Measurements from ENCODE around the gene P4HB. TPM values are rescaled to one million over a fixed set of nuclear protein-coding genes. Genes with fewer than 3 reads are reported as not detected.
"Not testable (repeated sequence)": the region's sequence is repeated elsewhere in the genome, so short reads cannot be mapped to it uniquely, and the experiment has no call there.

The P4HB gene
- polyA plus RNA-seq, 1 of the 3 experiments (the other 2 are of a cell fraction) = 165 TPM

DNA sequence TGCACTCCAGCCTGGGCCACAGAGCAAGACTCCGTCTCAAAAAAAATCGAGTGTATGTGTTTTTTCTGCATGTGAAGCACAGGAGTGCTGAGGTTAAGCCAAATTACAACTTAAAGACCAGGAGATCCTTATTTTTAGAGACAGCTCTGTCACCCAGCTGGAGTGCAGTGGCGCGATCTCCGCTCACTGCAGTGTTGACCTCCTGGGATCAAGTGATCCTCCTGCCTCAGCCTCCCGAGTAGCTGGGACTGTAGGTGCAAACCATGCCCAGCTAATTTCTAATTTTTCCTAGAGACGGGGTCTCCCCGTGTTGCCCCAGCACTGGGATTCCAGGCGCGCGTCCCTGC is 18.0 kb downstream of the P4HB start (continued):
- TF ChIP-seq, protein P1, sequence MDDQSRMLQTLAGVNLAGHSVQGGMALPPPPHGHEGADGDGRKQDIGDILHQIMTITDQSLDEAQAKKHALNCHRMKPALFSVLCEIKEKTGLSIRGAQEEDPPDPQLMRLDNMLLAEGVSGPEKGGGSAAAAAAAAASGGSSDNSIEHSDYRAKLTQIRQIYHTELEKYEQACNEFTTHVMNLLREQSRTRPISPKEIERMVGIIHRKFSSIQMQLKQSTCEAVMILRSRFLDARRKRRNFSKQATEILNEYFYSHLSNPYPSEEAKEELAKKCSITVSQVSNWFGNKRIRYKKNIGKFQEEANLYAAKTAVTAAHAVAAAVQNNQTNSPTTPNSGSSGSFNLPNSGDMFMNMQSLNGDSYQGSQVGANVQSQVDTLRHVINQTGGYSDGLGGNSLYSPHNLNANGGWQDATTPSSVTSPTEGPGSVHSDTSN (IDR thresholded peaks at IDR 0.05) = no peak

DNA sequence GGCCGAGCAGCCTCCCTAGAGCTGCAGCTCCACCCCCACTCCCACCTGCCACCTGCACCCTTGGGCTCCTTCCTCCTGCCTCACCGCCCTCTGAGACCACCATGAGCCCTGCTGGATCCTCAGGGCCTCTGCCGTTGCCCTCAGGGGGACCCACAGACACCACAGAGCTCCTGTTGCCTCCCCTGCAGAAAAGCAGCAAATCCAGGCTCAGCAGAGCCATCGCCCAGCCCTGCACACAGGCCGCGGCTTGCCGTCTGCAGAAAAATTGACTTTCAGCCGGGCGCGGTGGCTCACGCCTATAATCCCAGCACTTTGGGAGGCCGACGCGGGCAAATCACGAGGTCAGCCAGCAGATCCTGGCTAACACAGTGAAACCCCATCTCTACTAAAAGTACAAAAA is 18.5 kb downstream of the P4HB start:
- Histone ChIP-seq H3K79me2 (ENCODE audit: insufficient read depth) (no peaks in the 10 kb centered on the region; the same call in 1 of the 2 replicates), H3K36me3 (replicated peaks in 1 of 2; ENCODE audit: control insufficient read depth in 1 of 2, insufficient read depth in 2 of 2, low read length in 1 of 2) (peaks cover 27 to 43% of the 10 kb centered on the region in 2 experiments), H3K9ac (no peak overlapping the region), H3F3A (replicated peaks; ENCODE audit: insufficient read depth) (peaks cover 34% of the 10 kb centered on the region), H3K4me3 (ENCODE audit: low read depth in 2 of 2, low read length in 1 of 2) (no peak overlapping the region), H3K4me1 (ENCODE audit: control insufficient read depth in 1 of 2, insufficient read depth in 2 of 2, low read depth in 1 of 2, low read length in 1 of 2) (no peaks in the 10 kb centered on the region), H3K27ac (ENCODE audit: low read depth in 2 of 2, low read length in 1 of 2) (no peak overlapping the region), H3K9me2 (no peaks in the 10 kb centered on the region), H4K20me1 (ENCODE audit: insufficient read depth) (no peaks in the 10 kb centered on the region; the same call in 1 of the 2 replicates), H2AFZ (ENCODE audit: low read depth) (no peak overlapping the region), H3K27me3 (ENCODE audit: insufficient read depth) (no peaks in the 10 kb centered on the region), H3K9me3 (no peaks in the 10 kb centered on the region), H3K4me2 (no peak overlapping the region)
- POLR2A ChIA-PET = interaction anchor here (1.1 to 1.2 kb wide), 2 partner anchors 9 to 22 kb away, joined by 3 to 6 read pairs; partner anchors contain the start of gene MCRIP1
- DNase-seq = no peak
- CTCF ChIA-PET = interaction anchor here (0.6 to 2.6 kb wide), 6 partner anchors 8 to 385 kb away, joined by 3 to 11 read pairs (median 4); partner anchors contain the start of gene MCRIP1
- WGBS (ENCODE audit: low lambda C conversion rate) = 92% methylated on average over 15 of the region's 15 CpGs
- peak; percentile 22; the same call in 1 of the 2 replicates for TF ChIP-seq POLR2AphosphoS5 (IDR thresholded peaks at IDR 0.05; ENCODE audit: low read depth, low read length)
- TF ChIP-seq, protein P2, sequence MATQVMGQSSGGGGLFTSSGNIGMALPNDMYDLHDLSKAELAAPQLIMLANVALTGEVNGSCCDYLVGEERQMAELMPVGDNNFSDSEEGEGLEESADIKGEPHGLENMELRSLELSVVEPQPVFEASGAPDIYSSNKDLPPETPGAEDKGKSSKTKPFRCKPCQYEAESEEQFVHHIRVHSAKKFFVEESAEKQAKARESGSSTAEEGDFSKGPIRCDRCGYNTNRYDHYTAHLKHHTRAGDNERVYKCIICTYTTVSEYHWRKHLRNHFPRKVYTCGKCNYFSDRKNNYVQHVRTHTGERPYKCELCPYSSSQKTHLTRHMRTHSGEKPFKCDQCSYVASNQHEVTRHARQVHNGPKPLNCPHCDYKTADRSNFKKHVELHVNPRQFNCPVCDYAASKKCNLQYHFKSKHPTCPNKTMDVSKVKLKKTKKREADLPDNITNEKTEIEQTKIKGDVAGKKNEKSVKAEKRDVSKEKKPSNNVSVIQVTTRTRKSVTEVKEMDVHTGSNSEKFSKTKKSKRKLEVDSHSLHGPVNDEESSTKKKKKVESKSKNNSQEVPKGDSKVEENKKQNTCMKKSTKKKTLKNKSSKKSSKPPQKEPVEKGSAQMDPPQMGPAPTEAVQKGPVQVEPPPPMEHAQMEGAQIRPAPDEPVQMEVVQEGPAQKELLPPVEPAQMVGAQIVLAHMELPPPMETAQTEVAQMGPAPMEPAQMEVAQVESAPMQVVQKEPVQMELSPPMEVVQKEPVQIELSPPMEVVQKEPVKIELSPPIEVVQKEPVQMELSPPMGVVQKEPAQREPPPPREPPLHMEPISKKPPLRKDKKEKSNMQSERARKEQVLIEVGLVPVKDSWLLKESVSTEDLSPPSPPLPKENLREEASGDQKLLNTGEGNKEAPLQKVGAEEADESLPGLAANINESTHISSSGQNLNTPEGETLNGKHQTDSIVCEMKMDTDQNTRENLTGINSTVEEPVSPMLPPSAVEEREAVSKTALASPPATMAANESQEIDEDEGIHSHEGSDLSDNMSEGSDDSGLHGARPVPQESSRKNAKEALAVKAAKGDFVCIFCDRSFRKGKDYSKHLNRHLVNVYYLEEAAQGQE (IDR thresholded peaks at IDR 0.05; ENCODE audit: low read depth, low read length) = no peak

DNA sequence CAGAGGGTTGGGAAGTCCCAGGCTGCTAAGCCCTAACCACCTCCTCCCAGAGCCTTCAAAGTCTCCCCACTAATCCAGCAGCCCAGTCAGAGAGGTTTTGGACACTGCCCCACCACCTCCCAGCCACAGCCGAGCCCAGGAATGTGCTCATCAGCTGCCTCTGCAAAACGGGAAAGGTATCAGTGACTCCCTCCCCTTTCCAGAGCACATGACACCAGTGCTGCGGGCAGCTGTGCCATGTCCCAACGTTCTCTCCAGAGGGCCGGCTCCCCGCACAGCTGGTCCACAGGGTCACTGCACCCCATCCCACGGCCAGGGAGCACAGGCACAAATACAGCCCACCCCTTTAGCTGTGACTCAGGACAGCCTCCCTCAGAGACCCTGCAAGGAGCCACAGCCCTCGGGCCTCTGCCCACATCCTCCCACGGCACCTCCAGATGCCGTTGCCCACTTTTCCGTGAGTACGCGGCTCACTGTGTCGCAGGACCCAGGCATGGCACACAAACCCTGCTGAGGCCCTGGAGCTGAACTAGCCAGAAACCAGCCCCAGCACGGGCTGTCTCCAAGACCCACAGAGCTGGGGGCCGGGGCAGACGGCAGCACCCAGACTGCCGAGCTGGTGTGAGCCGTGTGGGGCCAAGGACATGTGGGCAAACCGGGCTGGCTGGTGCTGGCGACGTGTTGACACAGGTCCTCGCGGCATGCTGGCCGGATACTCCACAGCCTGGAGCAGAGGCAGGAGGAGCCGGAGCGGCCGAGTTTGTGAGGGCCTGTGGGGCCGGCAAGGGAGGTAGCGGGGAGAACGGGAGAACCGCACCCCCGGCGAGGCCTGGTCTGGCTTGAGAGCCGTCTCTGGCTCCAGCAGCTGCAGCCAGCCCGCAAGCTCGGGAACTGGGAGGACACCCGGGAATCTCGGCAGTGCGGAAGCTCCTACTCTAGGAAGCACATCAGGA is 19.2 kb downstream of the P4HB start:
- WGBS (ENCODE audit: low lambda C conversion rate) = 87% methylated on average over 38 of the region's 40 CpGs
- TF ChIP-seq TEAD4 (IDR thresholded peaks at IDR 0.05; ENCODE audit: borderline replicate concordance, insufficient read depth) = no peak
- TF ChIP-seq TAF1 (IDR thresholded peaks at IDR 0.05; ENCODE audit: borderline replicate concordance, low read depth, low read length) = no peak
- no peak for TF ChIP-seq SIN3A (IDR thresholded peaks at IDR 0.05; ENCODE audit: borderline replicate concordance, low read depth, low read length)
- no peak for TF ChIP-seq YY1 (IDR thresholded peaks at IDR 0.05; ENCODE audit: low read depth)
- no peak for TF ChIP-seq POLR2AphosphoS5 (IDR thresholded peaks at IDR 0.05; ENCODE audit: low read depth, low read length)
- TF ChIP-seq FOXJ3 (CRISPR knock-in tag; IDR thresholded peaks at IDR 0.05) = no peak
- no peak for TF ChIP-seq SMC3 (IDR thresholded peaks at IDR 0.05; ENCODE audit: low read depth, low read length)
- no peak for TF ChIP-seq EZH2phosphoT487 (IDR thresholded peaks at IDR 0.05; ENCODE audit: borderline replicate concordance, low read depth)
- TF ChIP-seq RAD21 (IDR thresholded peaks at IDR 0.05; ENCODE audit: low read length) = no peak
- no peak overlapping the region for H3K4me2 ChIP-seq
- no peak for DNase-seq
- H3K4me1 ChIP-seq (ENCODE audit: control insufficient read depth in 1 of 2, insufficient read depth in 2 of 2, low read depth in 1 of 2, low read length in 1 of 2) = no peaks in the 10 kb centered on the region
- H2AFZ ChIP-seq (ENCODE audit: low read depth) = no peak overlapping the region
- no peaks in the 10 kb centered on the region for H3K27me3 ChIP-seq (ENCODE audit: insufficient read depth)
- H3F3A ChIP-seq (replicated peaks; ENCODE audit: insufficient read depth) = peaks cover 34% of the 10 kb centered on the region
- no peak overlapping the region for H3K4me3 ChIP-seq (ENCODE audit: low read depth in 2 of 2, low read length in 1 of 2)
- H4K20me1 ChIP-seq (ENCODE audit: insufficient read depth) = no peaks in the 10 kb centered on the region; the same call in 1 of the 2 replicates
- no peaks in the 10 kb centered on the region for H3K9me3 ChIP-seq
- no peaks in the 10 kb centered on the region for H3K9me2 ChIP-seq
- H3K9ac ChIP-seq = no peak overlapping the region
- POLR2A ChIA-PET = interaction anchor here (0.6 to 1.2 kb wide), 4 partner anchors 8 to 82 kb away, joined by 3 to 6 read pairs (median 3); partner anchors contain the start of gene MCRIP1
- peaks cover 20 to 35% of the 10 kb centered on the region in 2 experiments for H3K36me3 ChIP-seq (replicated peaks in 1 of 2; ENCODE audit: control insufficient read depth in 1 of 2, insufficient read depth in 2 of 2, low read length in 1 of 2)
- H3K27ac ChIP-seq (ENCODE audit: low read depth in 2 of 2, low read length in 1 of 2) = no peak overlapping the region
- H3K79me2 ChIP-seq (ENCODE audit: insufficient read depth) = no peaks in the 10 kb centered on the region; the same call in 1 of the 2 replicates
- CTCF ChIA-PET = interaction anchor here (0.7 to 3.4 kb wide), 5 partner anchors 8 to 106 kb away, joined by 3 to 11 read pairs (median 5); partner anchors contain the start of gene MCRIP1

DNA sequence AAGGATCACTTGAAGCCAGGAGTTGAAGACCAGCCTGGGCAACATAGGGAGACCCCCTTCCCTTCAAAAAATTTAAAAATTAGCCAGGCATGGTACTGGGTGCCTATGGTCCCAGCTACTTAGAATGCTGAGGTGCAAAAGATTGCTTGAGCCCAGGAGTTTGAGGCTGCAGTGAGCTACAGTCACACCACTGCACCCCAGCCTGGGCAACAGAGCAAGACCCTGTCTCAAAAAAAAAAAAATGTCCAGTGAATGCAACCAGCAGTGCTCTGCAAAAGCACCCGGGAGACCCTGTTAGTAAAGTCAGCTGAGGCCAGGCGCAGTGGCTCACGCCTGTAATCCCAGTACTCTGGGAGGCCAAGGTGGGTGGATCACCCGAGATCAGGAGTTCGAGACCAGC is 20.3 kb downstream of the P4HB start:
- WGBS (ENCODE audit: low lambda C conversion rate) = 82% methylated on average over 5 of the region's 5 CpGs
- H3K4me2 ChIP-seq; DNase-seq; H3K4me3 ChIP-seq (ENCODE audit: low read depth in 2 of 2, low read length in 1 of 2); H3K9me3 ChIP-seq; H3K79me2 ChIP-seq (ENCODE audit: insufficient read depth); POLR2A ChIA-PET; H3K4me1 ChIP-seq (ENCODE audit: control insufficient read depth in 1 of 2, insufficient read depth in 2 of 2, low read depth in 1 of 2, low read length in 1 of 2); H3K9ac ChIP-seq; H3K27me3 ChIP-seq (ENCODE audit: insufficient read depth); H3K9me2 ChIP-seq; H2AFZ ChIP-seq (ENCODE audit: low read depth); H4K20me1 ChIP-seq (ENCODE audit: insufficient read depth); H3K27ac ChIP-seq (ENCODE audit: low read depth in 2 of 2, low read length in 1 of 2): not testable (repeated sequence)
- peaks cover 9 to 25% of the 10 kb centered on the region in 2 experiments for H3K36me3 ChIP-seq (replicated peaks in 1 of 2; ENCODE audit: control insufficient read depth in 1 of 2, insufficient read depth in 2 of 2, low read length in 1 of 2)
- CTCF ChIA-PET = interaction anchor here (1.2 to 3.4 kb wide), 4 partner anchors 8 to 105 kb away, joined by 3 to 8 read pairs (median 4); no protein-coding TSS in a partner anchor
- peaks cover 24% of the 10 kb centered on the region for H3F3A ChIP-seq (replicated peaks; ENCODE audit: insufficient read depth)

Data from SK-N-SH (cell line).